Hematopoietic multipotent progenitor cell treated with erythropoietin and hydrocortisone succinate and interleukin-3 and kit ligand, for 17 days (in vitro differentiated cells): ENCODE measurements around the gene BABAM1.
"Not testable (repeated sequence)": the region's sequence is repeated elsewhere in the genome, so short reads cannot be mapped to it uniquely, and the experiment has no call there.

ENCODE experiments used
- DNase-seq: peaks from one replicate; pipeline ENCODE4 v3.0.0-alpha.2; 2015; ENCODE audit warnings: low spot score

BABAM1 gene

DNA sequence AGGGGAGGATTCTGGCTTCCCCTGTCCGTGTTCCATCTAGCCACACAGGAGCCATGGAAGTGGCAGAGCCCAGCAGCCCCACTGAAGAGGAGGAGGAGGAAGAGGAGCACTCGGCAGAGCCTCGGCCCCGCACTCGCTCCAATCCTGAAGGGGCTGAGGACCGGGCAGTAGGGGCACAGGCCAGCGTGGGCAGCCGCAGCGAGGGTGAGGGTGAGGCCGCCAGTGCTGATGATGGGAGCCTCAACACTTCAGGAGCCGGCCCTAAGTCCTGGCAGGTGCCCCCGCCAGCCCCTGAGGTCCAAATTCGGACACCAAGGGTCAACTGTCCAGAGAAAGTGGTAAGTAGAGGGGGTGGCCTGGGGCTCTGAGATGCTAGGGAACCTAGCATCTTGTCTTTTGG, 1.5 kb downstream of the BABAM1 start:
- DNase-seq = no peak

- not testable (repeated sequence) for DNase-seq
Measured at GRCh38 chr19:17274892-17275291, 7.6 kb downstream of the BABAM1 start.

DNA sequence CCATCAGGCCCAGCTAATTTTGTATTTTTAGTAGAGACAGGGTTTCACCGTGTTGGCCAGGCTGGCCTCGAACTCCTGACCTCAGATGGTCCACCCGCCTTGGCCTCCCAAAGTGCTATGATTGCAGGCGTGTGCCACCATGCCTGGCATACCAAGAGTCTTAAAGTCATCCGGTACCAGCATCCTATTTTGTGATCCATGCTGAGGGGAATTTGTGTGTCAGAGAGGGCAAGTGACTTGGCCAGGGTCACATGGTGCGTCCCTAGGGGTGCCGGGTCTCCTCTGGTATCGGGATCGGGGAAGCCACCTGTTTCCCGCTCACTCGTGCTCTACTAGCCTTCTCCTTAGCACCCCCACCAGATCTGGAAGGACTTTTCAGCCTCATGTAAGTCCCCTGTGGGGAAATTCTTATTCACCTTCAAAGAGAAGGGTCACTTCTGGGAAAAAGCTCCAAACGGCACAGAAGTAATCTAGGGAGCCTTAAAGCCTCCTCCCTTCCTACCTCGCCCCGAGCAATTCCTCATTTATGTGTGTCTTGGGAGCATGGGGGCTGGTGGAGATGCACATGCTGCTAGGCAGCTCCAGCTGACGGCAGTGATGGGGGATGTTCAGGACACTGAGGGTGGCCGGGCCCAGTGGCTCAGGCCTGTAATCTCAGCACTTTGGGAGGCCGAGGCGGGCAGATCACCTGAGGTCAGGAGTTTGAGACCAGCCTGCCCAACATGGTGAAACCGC, 8.4 kb downstream of the BABAM1 start:
- DNase-seq = no peak

DNA sequence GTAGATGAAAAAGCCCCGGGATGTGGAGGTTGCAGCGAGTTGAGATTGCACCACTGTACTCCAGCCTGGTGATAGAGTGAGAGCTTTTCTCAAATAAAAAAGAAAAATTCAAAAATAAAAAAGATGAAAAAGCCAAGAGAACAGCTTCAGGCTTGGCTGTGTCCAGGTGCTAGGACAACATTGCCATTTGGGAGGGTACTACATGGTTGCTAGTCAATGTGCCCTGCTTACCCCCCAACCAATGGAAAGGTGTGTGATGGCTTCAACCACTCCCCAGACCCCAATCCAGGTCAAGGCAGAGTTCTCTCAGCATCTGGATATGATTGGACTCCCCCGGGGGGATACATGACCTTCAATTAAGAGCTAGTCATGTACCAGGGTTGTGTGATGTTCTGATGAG, 12.2 kb downstream of the BABAM1 start:
- no peak for DNase-seq

GRCh38 chr19:17281391-17282304, 14.4 kb downstream of the BABAM1 start, which contains the start of gene ANKLE1:
TSS of gene ANKLE1 (plus strand) at chr19:17281901. CDS start at chr19:17281921, 20 bp downstream.
- peak; percentile 95 for DNase-seq

GRCh38 chr19:17282488-17283125, 15.4 kb downstream of the BABAM1 start:
- peak; percentile 90 for DNase-seq

- no peak for DNase-seq
Measured at GRCh38 chr19:17283504-17283996, 16.3 kb downstream of the BABAM1 start.

GRCh38 chr19:17285415-17286135, 18.3 kb downstream of the BABAM1 start:
- no peak for DNase-seq

DNA sequence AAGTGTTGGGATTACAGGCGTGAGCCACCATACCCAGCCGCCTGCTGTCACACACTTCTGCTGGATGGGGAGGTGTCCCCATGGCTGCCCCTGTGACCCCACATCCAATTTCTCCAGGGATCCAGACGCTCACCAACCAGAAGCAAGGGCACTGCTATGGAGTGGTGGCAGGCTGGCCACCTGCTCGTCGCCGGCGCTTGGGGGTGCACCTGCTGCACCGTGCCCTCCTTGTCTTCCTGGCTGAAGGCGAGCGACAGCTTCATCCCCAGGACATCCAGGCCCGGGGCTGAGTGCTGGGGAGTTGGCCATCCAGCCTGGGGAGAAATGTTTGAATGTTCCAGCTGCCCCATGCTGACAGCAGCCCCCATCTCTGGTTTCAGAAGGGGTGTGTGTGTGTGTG, 19.0 kb downstream of the BABAM1 start:
- no peak for DNase-seq

DNA sequence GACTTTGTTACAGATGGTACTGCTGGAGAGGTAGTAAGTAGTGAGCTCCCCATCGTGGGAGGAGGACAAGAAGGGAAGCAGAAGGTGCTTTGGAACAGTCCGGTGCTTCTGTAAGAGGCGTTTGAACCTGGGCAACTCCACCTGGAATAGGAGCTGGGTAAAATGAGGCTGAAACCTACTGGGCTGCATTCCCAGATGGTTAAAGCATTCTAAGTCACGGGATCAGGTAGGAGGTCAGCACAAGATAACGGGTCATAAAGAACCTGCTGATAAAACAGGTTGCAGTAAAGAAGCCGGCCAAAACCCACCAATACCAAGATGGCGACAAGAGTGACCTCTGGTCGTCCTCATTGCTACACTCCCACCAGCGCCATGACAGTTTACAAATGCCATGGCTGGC, 19.5 kb downstream of the BABAM1 start:
- DNase-seq = no peak

DNA sequence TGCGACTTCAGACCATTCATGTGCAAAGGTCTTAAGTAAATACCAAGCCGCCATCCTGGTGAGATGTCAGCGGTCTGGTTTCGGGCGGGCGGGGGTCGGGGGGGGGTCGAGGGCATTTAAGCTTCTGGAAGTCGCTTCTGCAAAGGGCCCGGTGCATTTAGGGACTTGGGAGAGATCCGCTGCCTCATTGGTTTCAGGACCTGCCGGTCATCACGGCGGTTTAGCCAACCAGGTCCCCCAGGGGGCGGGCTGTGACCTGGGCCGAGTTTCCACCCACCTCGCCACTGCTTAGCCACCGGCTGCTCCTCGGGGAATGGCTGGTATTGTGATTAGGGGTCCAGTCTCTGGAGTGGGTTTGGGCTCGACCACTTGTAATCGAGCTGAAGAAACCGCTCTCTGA, 22.2 kb downstream of the BABAM1 start:
- DNase-seq = peak; percentile 54

DNA sequence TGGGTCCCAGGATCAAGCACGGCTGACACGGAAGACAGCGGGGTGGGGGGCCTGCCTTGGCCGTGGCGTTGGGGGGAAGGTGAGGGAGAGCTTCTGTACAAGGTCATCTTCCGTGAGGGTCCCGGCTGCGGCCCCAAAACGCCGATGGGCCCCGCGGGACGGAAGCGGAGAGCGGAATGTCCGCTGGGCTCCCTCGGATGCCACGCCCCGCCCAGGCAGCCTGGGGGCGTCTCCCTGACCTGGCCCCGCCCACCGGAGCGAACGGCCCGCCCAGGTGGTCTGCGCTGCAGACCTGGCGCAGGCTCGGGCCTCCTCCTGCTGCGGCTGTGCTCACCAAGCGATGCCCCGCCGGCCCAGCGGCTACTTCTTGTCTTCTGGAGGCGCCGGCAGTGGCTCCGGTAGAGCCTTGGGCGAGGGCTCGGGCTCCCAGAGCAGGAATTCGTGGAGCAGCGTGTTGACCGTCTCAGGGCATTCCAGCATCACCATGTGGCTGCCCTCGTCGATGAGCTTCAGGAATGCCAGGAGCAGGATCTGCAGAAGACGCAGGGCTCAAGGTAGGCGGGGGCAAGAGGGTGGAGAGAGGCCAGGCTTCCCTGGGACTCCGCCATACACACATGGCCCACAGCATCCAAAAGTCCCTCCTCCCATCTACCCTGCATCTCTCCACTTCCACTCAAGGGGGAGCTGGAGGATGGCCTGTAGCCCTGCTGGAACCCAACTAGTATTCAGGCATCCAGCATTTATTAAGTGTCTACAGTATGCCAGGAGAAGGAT, 25.2 kb downstream of the BABAM1 start:
- peak; percentile 82 for DNase-seq

- DNase-seq = no peak
Measured at GRCh38 chr19:17293605-17294004, 26.4 kb downstream of the BABAM1 start.

- DNase-seq = peak; percentile 71
Measured at GRCh38 chr19:17294051-17294891, 27.0 kb downstream of the BABAM1 start.

GRCh38 chr19:17295551-17295950, 28.3 kb downstream of the BABAM1 start:
- DNase-seq = not testable (repeated sequence)

- DNase-seq = no peak
Measured at GRCh38 chr19:17296273-17296672, 29.0 kb downstream of the BABAM1 start.

GRCh38 chr19:17296976-17297375, 29.7 kb downstream of the BABAM1 start:
- DNase-seq = no peak

GRCh38 chr19:17300992-17301619, 33.9 kb downstream of the BABAM1 start:
- DNase-seq = no peak

DNA sequence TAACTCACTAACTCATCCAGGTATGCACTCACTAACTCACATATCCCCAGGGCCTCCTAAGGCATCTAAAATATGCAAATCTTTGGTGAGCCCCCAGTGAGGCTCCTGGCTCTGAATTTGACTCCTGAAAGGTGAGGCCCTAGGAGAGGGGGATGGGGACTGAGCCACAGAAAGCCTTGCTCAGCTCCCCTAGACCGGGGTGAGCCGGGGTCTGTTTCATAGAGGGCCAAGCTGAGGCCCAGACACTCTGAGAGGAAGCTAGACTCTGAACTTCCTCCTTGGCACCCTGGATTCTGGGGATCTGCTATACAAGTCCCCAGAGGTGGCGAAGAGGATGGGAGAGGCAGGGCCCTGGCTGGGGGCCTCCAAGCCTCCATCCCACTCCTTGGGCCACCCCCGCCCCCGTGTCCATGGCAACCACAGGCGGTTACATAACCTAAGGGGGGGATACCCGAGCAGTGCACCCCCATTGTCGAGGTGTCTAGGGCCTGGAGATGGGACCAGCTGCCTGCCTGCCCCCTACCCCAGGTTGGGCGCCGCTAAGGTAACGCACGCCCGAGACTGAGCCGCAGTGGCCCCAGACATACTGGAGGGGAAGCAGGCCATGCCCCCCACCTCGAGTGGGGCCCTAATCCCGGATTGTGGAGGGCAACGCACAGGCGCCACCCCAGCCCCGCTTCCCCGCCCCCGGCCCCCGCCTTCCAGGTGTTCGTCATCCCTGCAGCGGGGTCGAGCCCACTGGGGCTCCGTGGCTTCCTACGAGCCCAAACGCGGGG, 35.3 kb downstream of the BABAM1 start:
- no peak for DNase-seq
